HG03039 (cell line): ENCODE results near the gene LRRN1.
A peak's percentile ranks its signal among the peaks of the same experiment; 100 is the strongest.
"Not testable (repeated sequence)": the region's sequence is repeated elsewhere in the genome, so short reads cannot be mapped to it uniquely, and the experiment has no call there.

Experiments used
- ATAC-seq: cut with Tn5 transposase; IDR thresholded peaks from one replicate; pipeline ENCODE4 v1.9.1; 2021; ENCODE audit warnings: mild to moderate bottlenecking, moderate library complexity; ENCODE audit not compliant: unreplicated experiment

The LRRN1 gene

GRCh38 chr3:3806856-3807255 lies 7.6 kb downstream of the LRRN1 start:
- ATAC-seq, result no peak

- no peak for ATAC-seq
Measured at GRCh38 chr3:3813013-3813412, 13.8 kb downstream of the LRRN1 start.

DNA sequence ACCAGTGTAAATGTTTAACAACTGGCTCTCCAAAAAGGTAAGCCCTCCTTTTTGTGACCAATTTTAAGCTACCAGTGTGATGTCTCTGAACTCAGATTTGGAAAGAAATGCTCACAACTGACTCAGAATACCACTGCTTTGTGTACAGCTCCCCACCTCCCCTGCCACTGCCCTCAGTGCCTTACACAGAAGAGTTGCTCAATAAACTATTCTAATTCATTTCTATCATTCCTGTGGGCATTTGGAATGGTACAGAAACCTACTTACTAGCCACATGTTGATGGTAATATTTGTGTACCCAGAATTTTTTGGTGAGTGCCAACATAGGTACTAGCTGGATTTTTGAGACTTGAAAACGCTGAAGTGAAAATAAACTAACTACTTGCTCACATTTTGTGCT lies 16.0 kb downstream of the LRRN1 start:
- no peak for ATAC-seq

GRCh38 chr3:3816034-3816433 lies 16.8 kb downstream of the LRRN1 start:
- no peak for ATAC-seq

GRCh38 chr3:3817865-3818264 lies 18.6 kb downstream of the LRRN1 start:
- no peak for ATAC-seq

DNA sequence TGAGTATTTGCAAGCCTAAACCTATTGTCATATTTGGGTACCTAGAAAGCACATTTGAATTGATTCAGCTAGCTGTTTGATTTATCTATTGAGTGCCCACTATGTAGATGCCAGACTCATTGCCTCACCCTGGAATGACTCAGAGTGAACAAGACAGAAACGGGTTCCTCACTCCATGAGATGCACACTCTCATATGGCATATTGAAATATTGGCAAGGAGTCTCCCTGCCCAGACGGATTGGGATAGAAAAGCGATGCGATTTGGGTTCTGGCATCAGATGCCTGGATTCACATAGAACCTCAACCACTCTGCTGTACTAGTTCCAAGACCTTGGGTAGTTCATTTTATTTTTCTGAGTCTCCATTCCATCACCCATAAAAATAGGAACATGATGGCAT lies 22.5 kb downstream of the LRRN1 start:
- ATAC-seq, result no peak

DNA sequence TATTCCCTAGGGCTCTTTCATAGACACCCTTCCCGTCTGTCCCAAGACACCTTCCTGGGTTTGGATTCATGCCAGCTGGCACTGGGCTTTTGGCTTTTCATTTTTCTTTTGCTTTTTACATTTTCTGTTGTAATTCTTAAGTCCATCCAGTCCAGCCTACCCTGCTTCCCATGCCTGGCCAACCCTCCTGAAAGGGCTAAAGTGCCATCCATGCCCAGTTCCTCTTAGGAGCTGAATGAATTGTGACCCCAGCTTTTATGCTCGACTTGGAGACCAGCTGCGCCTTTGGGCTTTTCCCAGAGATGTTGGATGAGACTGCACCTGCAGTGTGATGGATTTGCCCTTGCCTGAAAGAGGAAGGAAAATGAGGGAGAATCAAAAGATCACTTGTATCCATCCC lies 25.8 kb downstream of the LRRN1 start:
- no peak for ATAC-seq

DNA sequence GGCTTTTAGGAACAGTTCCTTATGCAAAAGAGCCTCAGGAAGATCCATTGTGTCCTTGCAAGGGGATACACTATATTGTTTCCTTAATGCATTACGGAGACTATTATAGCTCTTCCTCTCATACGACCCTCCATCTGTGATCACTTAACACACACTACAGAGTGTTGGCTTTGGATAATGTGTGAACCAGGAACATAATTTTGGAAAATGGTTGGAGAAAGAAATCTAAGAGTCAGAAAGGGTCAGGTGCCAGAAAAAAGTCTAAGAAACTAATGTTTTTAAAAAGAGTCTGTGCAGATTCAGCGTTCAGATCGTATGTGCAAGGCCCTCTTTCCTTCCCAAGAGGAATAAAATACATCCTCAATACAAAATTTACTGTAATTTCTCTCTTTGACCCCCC lies 27.3 kb downstream of the LRRN1 start:
- ATAC-seq, result no peak

- ATAC-seq, result no peak
Measured at GRCh38 chr3:3827111-3827510, 27.9 kb downstream of the LRRN1 start.

- not testable (repeated sequence) for ATAC-seq
Measured at GRCh38 chr3:3828417-3828816, 29.2 kb downstream of the LRRN1 start.

- ATAC-seq, result no peak
Measured at GRCh38 chr3:3836845-3837244, 37.6 kb downstream of the LRRN1 start.

GRCh38 chr3:3842356-3842755 lies 43.1 kb downstream of the LRRN1 start:
- no peak for ATAC-seq

GRCh38 chr3:3847994-3848922 lies 49.0 kb downstream of the LRRN1 start:
- no peak for ATAC-seq

DNA sequence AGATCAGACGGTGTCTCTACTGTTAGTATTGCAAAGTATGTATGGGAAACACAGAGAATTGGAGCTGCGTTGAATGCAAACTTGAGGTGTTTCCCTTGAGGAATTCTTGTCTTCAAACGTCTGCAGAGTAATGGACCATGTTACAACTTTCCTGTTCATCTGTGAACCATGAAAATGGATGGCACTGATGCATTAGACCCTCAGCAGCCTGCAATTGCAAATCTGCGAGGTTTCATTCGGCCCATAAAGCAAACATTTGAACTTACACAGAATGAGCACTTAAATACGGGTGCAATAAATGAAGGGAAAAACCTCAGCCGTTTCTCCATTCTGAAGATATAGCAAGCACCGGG lies 49.7 kb downstream of the LRRN1 start:
- no peak for ATAC-seq

- ATAC-seq, result peak; percentile 96
Measured at GRCh38 chr3:3851621-3852323, 52.5 kb downstream of the LRRN1 start.

DNA sequence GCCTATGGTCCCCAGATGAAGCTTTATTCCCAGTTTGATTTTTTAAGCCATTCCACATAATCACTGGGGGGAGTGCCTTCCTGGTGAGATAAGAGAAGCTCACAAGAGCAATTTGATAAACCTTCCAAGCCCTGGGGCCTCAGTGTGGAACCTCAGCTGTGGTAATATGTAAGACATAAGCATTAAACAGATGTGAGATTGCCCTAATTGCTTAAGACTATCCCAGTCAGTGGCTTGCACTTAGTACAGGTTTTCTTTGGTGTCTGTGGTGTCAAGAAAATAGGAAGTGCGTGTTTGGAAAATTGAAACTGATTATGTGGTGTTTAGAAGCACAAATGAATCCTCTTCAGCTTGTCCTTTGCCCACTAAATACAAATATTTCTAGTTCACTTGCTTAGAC lies 54.3 kb downstream of the LRRN1 start:
- no peak for ATAC-seq

- ATAC-seq, result no peak
Measured at GRCh38 chr3:3855056-3855455, 55.8 kb downstream of the LRRN1 start.

GRCh38 chr3:3860235-3860634 lies 61.0 kb downstream of the LRRN1 start:
- no peak for ATAC-seq

- ATAC-seq, result no peak
Measured at GRCh38 chr3:3862534-3862933, 63.3 kb downstream of the LRRN1 start.

- no peak for ATAC-seq
Measured at GRCh38 chr3:3875491-3875890, 76.3 kb downstream of the LRRN1 start.

- ATAC-seq, result no peak
Measured at GRCh38 chr3:3881050-3881449, 81.8 kb downstream of the LRRN1 start.

- not testable (repeated sequence) for ATAC-seq
Measured at GRCh38 chr3:3887311-3887710, 88.1 kb downstream of the LRRN1 start.
